ENCODE results near the gene LRIT2.
"Not testable (repeated sequence)": the region's sequence is repeated elsewhere in the genome, so short reads cannot be mapped to it uniquely, and the experiment has no call there.

LRIT2 gene

GRCh38 chr10:84185526-84186175, 39.7 kb downstream of the LRIT2 start:
- Histone ChIP-seq H2AFZ (ENCODE audit: low read length) (no peak overlapping the region), H4K20me1 (ENCODE audit: insufficient read depth, low read length, poor library complexity, severe bottlenecking) (no peaks in the 10 kb centered on the region), H3F3A (ENCODE audit: low read depth) (no peaks in the 10 kb centered on the region), H3K9ac (ENCODE audit: low read depth, low read length, poor library complexity, severe bottlenecking) (no peak overlapping the region), H3K27me3 (ENCODE audit: insufficient read depth, low read length, poor library complexity, severe bottlenecking) (no peaks in the 10 kb centered on the region), H3K4me1 (ENCODE audit: insufficient read depth, low read length, poor library complexity, severe bottlenecking) (no peaks in the 10 kb centered on the region), H3K4me2 (ENCODE audit: low read depth, low read length, poor library complexity, severe bottlenecking) (no peak overlapping the region), H3K4me3 (ENCODE audit: low read length, poor library complexity, severe bottlenecking) (no peak overlapping the region), H3K36me3 (ENCODE audit: insufficient read depth, low read length) (no peaks in the 10 kb centered on the region), H3K79me2 (ENCODE audit: insufficient read depth, low read length) (no peaks in the 10 kb centered on the region), H3K9me2 (replicated peaks; ENCODE audit: low read depth, low read length) (no peaks in the 10 kb centered on the region), H3K9me3 (ENCODE audit: insufficient read depth, low read depth, low read length) (no peaks in the 10 kb centered on the region)
- TF ChIP-seq EZH2phosphoT487 (IDR thresholded peaks at IDR 0.05; ENCODE audit: borderline replicate concordance) (no peak), CTCF (conservative IDR thresholded peaks at IDR 0.05; ENCODE audit: low read length) (no peak)

- H2AFZ ChIP-seq (ENCODE audit: low read length) = no peak overlapping the region; the same call in 1 of the 2 replicates
- no peak overlapping the region for H3K4me2 ChIP-seq (ENCODE audit: low read depth, low read length, poor library complexity, severe bottlenecking)
- H3K9me2 ChIP-seq (replicated peaks; ENCODE audit: low read depth, low read length) = no peaks in the 10 kb centered on the region
- no peaks in the 10 kb centered on the region for H3K27me3 ChIP-seq (ENCODE audit: insufficient read depth, low read length, poor library complexity, severe bottlenecking)
- no peaks in the 10 kb centered on the region for H3F3A ChIP-seq (ENCODE audit: low read depth)
- no peak overlapping the region for H3K9ac ChIP-seq (ENCODE audit: low read depth, low read length, poor library complexity, severe bottlenecking)
- H3K4me1 ChIP-seq (ENCODE audit: insufficient read depth, low read length, poor library complexity, severe bottlenecking) = no peaks in the 10 kb centered on the region
- no peak overlapping the region for H3K4me3 ChIP-seq (ENCODE audit: low read length, poor library complexity, severe bottlenecking)
- H3K9me3 ChIP-seq (ENCODE audit: insufficient read depth, low read depth, low read length) = no peaks in the 10 kb centered on the region
- H3K79me2 ChIP-seq (ENCODE audit: insufficient read depth, low read length) = no peaks in the 10 kb centered on the region
- TF ChIP-seq EZH2phosphoT487 (IDR thresholded peaks at IDR 0.05; ENCODE audit: borderline replicate concordance) = no peak
- no peak for TF ChIP-seq CTCF (conservative IDR thresholded peaks at IDR 0.05; ENCODE audit: low read length)
- no peaks in the 10 kb centered on the region for H4K20me1 ChIP-seq (ENCODE audit: insufficient read depth, low read length, poor library complexity, severe bottlenecking)
- H3K36me3 ChIP-seq (ENCODE audit: insufficient read depth, low read length) = no peaks in the 10 kb centered on the region
These were observed 40.8 kb downstream of the LRIT2 start for GRCh38 chr10:84184517-84184916.

GRCh38 chr10:84181631-84182030, 43.7 kb downstream of the LRIT2 start:
- H3K4me2 ChIP-seq (ENCODE audit: low read depth, low read length, poor library complexity, severe bottlenecking) = no peak overlapping the region
- TF ChIP-seq CTCF (conservative IDR thresholded peaks at IDR 0.05; ENCODE audit: low read length) = no peak
- no peak for TF ChIP-seq EZH2phosphoT487 (IDR thresholded peaks at IDR 0.05; ENCODE audit: borderline replicate concordance)

GRCh38 chr10:84180386-84180785, 45.0 kb downstream of the LRIT2 start:
- not testable (repeated sequence) for H3K9me2 ChIP-seq (replicated peaks; ENCODE audit: low read depth, low read length); H3K79me2 ChIP-seq (ENCODE audit: insufficient read depth, low read length); H3K27me3 ChIP-seq (ENCODE audit: insufficient read depth, low read length, poor library complexity, severe bottlenecking); H3K4me1 ChIP-seq (ENCODE audit: insufficient read depth, low read length, poor library complexity, severe bottlenecking); H4K20me1 ChIP-seq (ENCODE audit: insufficient read depth, low read length, poor library complexity, severe bottlenecking); H3F3A ChIP-seq (ENCODE audit: low read depth); H3K4me2 ChIP-seq (ENCODE audit: low read depth, low read length, poor library complexity, severe bottlenecking); H2AFZ ChIP-seq (ENCODE audit: low read length); H3K36me3 ChIP-seq (ENCODE audit: insufficient read depth, low read length); H3K4me3 ChIP-seq (ENCODE audit: low read length, poor library complexity, severe bottlenecking); H3K9me3 ChIP-seq (ENCODE audit: insufficient read depth, low read depth, low read length); H3K9ac ChIP-seq (ENCODE audit: low read depth, low read length, poor library complexity, severe bottlenecking)

More at GRCh38 chr10:84181631-84182030, 43.7 kb downstream of the LRIT2 start:
- peaks cover 3% of the 10 kb centered on the region for H3K4me1 ChIP-seq (ENCODE audit: insufficient read depth, low read length, poor library complexity, severe bottlenecking)
- H3K9me2 ChIP-seq (replicated peaks; ENCODE audit: low read depth, low read length) = no peaks in the 10 kb centered on the region
- no peaks in the 10 kb centered on the region for H4K20me1 ChIP-seq (ENCODE audit: insufficient read depth, low read length, poor library complexity, severe bottlenecking)
- no peaks in the 10 kb centered on the region for H3F3A ChIP-seq (ENCODE audit: low read depth)
- H3K79me2 ChIP-seq (ENCODE audit: insufficient read depth, low read length) = no peaks in the 10 kb centered on the region
- H3K9me3 ChIP-seq (ENCODE audit: insufficient read depth, low read depth, low read length) = no peaks in the 10 kb centered on the region
- H3K36me3 ChIP-seq (ENCODE audit: insufficient read depth, low read length) = no peaks in the 10 kb centered on the region
- H2AFZ ChIP-seq (ENCODE audit: low read length) = no peak overlapping the region
- no peaks in the 10 kb centered on the region for H3K27me3 ChIP-seq (ENCODE audit: insufficient read depth, low read length, poor library complexity, severe bottlenecking)
- H3K9ac ChIP-seq (ENCODE audit: low read depth, low read length, poor library complexity, severe bottlenecking) = no peak overlapping the region
- no peak overlapping the region for H3K4me3 ChIP-seq (ENCODE audit: low read length, poor library complexity, severe bottlenecking)

Measured in Loucy (cell line).